C4-2B (cell line): ENCODE data around the gene ALPG.

Experiments used
- CTCF ChIP-seq: fragments of 450-650 bp; conservative IDR thresholded peaks from 2 replicates; pipeline ENCODE4 v1.5.1; 2017; ENCODE audit warnings: mild to moderate bottlenecking
- ZFX ChIP-seq: fragments of 450-650 bp; IDR thresholded peaks from 2 replicates; pipeline ENCODE4 v1.6.1; 2017

GRCh38 chr2:232436381-232437194, 29.9 kb downstream of the ALPG start:
- TF ChIP-seq CTCF (no peak), ZFX (no peak)
